Colonic mucosa (tissue), 4 donors: ENCODE results near the gene PSME3. TPM values are rescaled to one million over a fixed set of nuclear protein-coding genes. Genes with fewer than 3 reads are reported as not detected.

ENCODE experiments used
- DNase-seq: peaks from one replicate; pipeline ENCODE4 v3.0.0-alpha.2; 2020
- H3K27ac ChIP-seq: fragments of 200-600 bp; one replicate; pipeline ENCODE4 v1.8.0; 2021
- H3K27me3 ChIP-seq: fragments of 200-600 bp; one replicate; pipeline ENCODE4 v1.8.0; 2021
- H3K36me3 ChIP-seq: fragments of 200-600 bp; one replicate; pipeline ENCODE4 v1.8.0; 2021
- H3K4me1 ChIP-seq: fragments of 200-600 bp; one replicate; pipeline ENCODE4 v1.8.0; 2021; ENCODE audit warnings: mild to moderate bottlenecking
- H3K4me3 ChIP-seq: fragments of 200-600 bp; one replicate; pipeline ENCODE4 v1.8.0; 2021
- H3K9ac ChIP-seq, 2 donors: one replicate each; pipeline ENCODE4 v1.7.0; 2013; ENCODE audit warnings: control low read depth in 2 of 2, low read depth in 2 of 2, low read length in 2 of 2
- H3K9me3 ChIP-seq: fragments of 200-600 bp; one replicate; pipeline ENCODE4 v1.8.0; 2021
- intact Hi-C: fragments of 100-400 bp; cut with DNase I; formaldehyde crosslinking; loops from one replicate; pipeline ENCODE4 v1.14.1; 2022
- total RNA-seq, 2 donors: library from RNA; stranded (reverse); fragmentation: NEBNext Ultra II Directional in 1 of 2; extraction: Animal tissue kit (Norgen Biotek cat#: 25700) in 1 of 2; gene quantifications; one replicate each; pipeline ENCODE4 v1.2.1, GENCODE V29; 2021
- TF ChIP-seq, protein P1 (sequence below): fragments of 200-600 bp; IDR thresholded peaks from one replicate; pipeline ENCODE4 v1.8.0; 2022; ENCODE audit warnings: antibody characterized with exemption, mild to moderate bottlenecking
- donor health status: healthy.
- donor health status: DM: no; HTN: no; CAD: no.
- donor health status: DM: no; HTN: no; CAD: no.

PSME3 gene
- total RNA-seq, 2 donors from 2014 or later = 86.4 to 163 TPM

DNA sequence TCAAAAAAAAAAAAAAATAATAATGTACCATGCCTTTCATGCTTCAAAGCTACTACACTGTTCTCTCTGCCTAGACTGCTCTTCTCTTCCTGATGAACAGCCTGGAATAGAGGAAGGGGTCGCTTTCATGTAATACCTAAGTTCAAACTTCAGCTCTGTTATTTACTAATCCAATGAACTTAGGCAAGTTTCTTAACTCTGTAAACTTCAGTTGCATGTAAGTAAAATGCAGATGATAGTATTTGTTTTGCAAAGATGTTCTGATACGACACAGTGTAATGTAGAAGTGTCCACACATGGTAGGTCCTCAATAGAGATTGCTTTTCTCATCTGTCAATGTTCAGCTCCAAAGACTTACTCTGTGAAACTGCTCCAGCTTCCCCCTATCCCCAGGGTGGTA, 41.2 kb upstream of the PSME3 start:
- DNase-seq = no peak
- no peaks in the 10 kb centered on the region for H3K9me3 ChIP-seq
- no peak overlapping the region for H3K9ac ChIP-seq
- H3K36me3 ChIP-seq = no peaks in the 10 kb centered on the region
- no peaks in the 10 kb centered on the region for H3K27me3 ChIP-seq
- no peak overlapping the region for H3K4me3 ChIP-seq
- intact Hi-C loops = no loop called here
- peaks cover 6% of the 10 kb centered on the region for H3K4me1 ChIP-seq
- TF ChIP-seq, protein P1, sequence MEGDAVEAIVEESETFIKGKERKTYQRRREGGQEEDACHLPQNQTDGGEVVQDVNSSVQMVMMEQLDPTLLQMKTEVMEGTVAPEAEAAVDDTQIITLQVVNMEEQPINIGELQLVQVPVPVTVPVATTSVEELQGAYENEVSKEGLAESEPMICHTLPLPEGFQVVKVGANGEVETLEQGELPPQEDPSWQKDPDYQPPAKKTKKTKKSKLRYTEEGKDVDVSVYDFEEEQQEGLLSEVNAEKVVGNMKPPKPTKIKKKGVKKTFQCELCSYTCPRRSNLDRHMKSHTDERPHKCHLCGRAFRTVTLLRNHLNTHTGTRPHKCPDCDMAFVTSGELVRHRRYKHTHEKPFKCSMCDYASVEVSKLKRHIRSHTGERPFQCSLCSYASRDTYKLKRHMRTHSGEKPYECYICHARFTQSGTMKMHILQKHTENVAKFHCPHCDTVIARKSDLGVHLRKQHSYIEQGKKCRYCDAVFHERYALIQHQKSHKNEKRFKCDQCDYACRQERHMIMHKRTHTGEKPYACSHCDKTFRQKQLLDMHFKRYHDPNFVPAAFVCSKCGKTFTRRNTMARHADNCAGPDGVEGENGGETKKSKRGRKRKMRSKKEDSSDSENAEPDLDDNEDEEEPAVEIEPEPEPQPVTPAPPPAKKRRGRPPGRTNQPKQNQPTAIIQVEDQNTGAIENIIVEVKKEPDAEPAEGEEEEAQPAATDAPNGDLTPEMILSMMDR = no peak
- H3K27ac ChIP-seq = no peak overlapping the region

DNA sequence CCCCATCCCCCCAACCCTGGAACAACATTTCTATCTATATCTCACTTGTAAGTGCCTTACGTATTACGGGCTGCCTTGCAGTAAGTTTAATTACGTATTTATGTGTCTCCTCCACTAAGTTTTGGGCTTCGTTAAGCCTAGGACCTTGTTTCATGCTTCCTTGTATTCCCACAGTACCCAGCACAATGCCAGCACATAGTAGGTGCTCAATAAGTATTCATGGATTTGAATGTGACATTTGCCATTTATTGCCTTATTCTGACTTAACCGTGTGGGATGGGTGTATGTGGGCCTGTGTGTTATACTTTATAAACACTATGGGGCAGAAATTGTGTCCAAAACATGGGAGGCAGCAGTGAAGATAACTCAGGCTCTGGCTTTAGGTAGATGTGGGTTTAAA, 40.7 kb upstream of the PSME3 start:
- no peaks in the 10 kb centered on the region for H3K9me3 ChIP-seq
- TF ChIP-seq, protein P1 = no peak
- intact Hi-C loops = no loop called here
- peaks cover 8% of the 10 kb centered on the region for H3K4me1 ChIP-seq
- no peak overlapping the region for H3K9ac ChIP-seq
- H3K36me3 ChIP-seq = no peaks in the 10 kb centered on the region
- H3K27ac ChIP-seq = no peak overlapping the region
- no peak overlapping the region for H3K4me3 ChIP-seq
- no peaks in the 10 kb centered on the region for H3K27me3 ChIP-seq
- DNase-seq = no peak

DNA sequence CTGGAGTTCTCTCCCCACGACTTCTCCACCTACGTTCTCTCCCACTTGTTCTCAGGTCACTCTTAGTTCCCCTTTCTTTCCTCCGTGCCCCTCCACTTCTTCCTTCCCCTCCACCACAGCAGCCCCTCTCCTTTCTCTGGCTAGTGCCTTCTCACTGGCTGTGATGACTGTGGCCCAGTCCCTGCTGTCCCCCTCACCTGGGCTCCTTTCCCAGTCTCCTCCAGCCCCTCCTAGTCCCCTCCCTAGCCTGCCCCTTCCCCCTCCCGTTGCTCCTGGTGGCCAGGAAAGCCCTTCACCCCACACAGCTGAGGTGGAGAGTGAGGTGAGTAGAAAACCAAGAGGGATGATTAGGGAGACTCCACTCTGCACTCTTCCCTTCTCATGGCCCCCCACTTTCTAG, 38.1 kb upstream of the PSME3 start:
- peak overlapping the region; percentile 3 to 59 for H3K9ac ChIP-seq
- H3K36me3 ChIP-seq = no peaks in the 10 kb centered on the region
- H3K9me3 ChIP-seq = no peaks in the 10 kb centered on the region
- H3K4me3 ChIP-seq = no peak overlapping the region
- intact Hi-C loops = no loop called here
- no peak for DNase-seq
- no peak overlapping the region for H3K27ac ChIP-seq
- no peaks in the 10 kb centered on the region for H3K27me3 ChIP-seq
- TF ChIP-seq, protein P1 = no peak
- H3K4me1 ChIP-seq = peaks cover 8% of the 10 kb centered on the region

DNA sequence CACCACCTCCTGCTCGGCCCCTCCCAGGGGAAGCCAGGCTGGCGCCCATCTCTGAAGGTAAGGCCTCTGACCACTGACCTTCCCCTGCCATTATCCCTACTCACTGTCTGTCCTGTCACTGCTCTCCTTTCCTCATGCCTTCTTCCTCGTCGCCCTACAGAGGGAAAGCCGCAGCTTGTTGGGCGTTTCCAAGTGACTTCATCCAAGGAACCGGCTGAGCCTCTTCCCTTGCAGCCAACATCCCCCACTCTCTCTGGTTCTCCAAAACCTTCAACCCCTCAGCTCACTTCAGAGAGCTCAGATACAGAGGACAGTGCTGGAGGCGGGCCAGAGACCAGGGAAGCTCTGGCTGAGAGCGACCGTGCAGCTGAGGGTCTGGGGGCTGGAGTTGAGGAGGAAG, 37.7 kb upstream of the PSME3 start:
- H3K9me3 ChIP-seq = no peaks in the 10 kb centered on the region
- H3K27me3 ChIP-seq = no peaks in the 10 kb centered on the region
- no peak overlapping the region for H3K4me3 ChIP-seq
- intact Hi-C loops = no loop called here
- no peaks in the 10 kb centered on the region for H3K36me3 ChIP-seq
- TF ChIP-seq, protein P1 = no peak
- H3K9ac ChIP-seq = peak overlapping the region; percentile 3 to 99
- DNase-seq = peak; percentile 62
- peak overlapping the region; percentile 74 for H3K27ac ChIP-seq
- H3K4me1 ChIP-seq = peaks cover 8% of the 10 kb centered on the region

- Histone ChIP-seq H3K27ac (peak overlapping the region; percentile 74), H3K9ac (peak overlapping the region in 1 of 2 donors; percentile 99), H3K36me3 (no peaks in the 10 kb centered on the region), H3K9me3 (no peaks in the 10 kb centered on the region), H3K4me1 (peaks cover 8% of the 10 kb centered on the region), H3K4me3 (no peak overlapping the region), H3K27me3 (no peaks in the 10 kb centered on the region)
- no peak for DNase-seq
- intact Hi-C loops = no loop called here
- TF ChIP-seq, protein P1 = no peak
These were observed 37.0 kb upstream of the PSME3 start for GRCh38 chr17:42796066-42796758.
